Kidney epithelial cell (primary cell): Measurements from ENCODE around the gene ZNF787. TPM values are rescaled to one million over a fixed set of nuclear protein-coding genes. Genes with fewer than 3 reads are reported as not detected.

Experiments
- DNase-seq: peaks from one replicate; pipeline ENCODE4 v3.0.0-alpha.2; 2010; ENCODE audit warnings: low read depth
- H3K27me3 ChIP-seq: 2 replicates; pipeline ENCODE4 v1.6.0; 2011; ENCODE audit warnings: low read length; ENCODE audit not compliant: control insufficient read depth, insufficient read depth
- H3K36me3 ChIP-seq: 2 replicates; pipeline ENCODE4 v1.5.1; 2011; ENCODE audit warnings: low read length; ENCODE audit not compliant: control insufficient read depth, insufficient read depth
- H3K4me3 ChIP-seq: 2 replicates; pipeline ENCODE4 v1.5.1; 2011; ENCODE audit warnings: low read depth, mild to moderate bottlenecking, control low read depth, low read length
- total RNA-seq: library from RNA; depleted of rRNA; stranded (reverse); fragments of >200 nt; gene quantifications from 2 replicates; pipeline ENCODE4 v1.2.3, GENCODE V29; 2015
- TF ChIP-seq, protein P1 (sequence below): IDR thresholded peaks from 2 replicates; pipeline ENCODE4 v1.5.1; 2011; ENCODE audit warnings: mild to moderate bottlenecking, moderate library complexity, low read length, control low read depth, inconsistent platforms; ENCODE audit not compliant: insufficient read depth, poor library complexity, severe bottlenecking

ZNF787 gene
- total RNA-seq, 1 donor from 2014 or later: 26.6 TPM

DNA sequence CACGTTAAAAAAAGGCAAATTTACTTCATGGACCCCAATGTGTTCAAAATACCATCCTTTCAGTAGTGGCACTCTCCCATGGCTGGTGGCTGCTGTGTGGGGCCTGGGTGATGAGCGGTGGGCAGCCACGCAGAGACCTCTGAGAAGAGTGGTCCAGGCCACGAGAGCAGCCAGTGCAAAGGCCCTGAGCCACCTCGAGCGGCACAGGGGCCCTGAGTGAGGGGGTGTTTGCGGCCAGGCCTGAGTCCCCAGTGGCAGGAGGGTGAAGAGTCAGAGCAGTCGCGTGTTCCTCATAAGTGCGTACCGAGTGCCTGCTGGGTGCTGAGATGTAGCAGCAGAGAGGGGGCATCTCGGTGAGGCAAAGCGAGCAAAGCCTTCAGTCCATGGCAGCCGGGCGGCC lies 27.0 kb upstream of the ZNF787 start:
- no peak overlapping the region for H3K4me3 ChIP-seq
- no peaks in the 10 kb centered on the region for H3K27me3 ChIP-seq
- peaks cover 2% of the 10 kb centered on the region for H3K36me3 ChIP-seq
- DNase-seq: no peak
- TF ChIP-seq, protein P1, sequence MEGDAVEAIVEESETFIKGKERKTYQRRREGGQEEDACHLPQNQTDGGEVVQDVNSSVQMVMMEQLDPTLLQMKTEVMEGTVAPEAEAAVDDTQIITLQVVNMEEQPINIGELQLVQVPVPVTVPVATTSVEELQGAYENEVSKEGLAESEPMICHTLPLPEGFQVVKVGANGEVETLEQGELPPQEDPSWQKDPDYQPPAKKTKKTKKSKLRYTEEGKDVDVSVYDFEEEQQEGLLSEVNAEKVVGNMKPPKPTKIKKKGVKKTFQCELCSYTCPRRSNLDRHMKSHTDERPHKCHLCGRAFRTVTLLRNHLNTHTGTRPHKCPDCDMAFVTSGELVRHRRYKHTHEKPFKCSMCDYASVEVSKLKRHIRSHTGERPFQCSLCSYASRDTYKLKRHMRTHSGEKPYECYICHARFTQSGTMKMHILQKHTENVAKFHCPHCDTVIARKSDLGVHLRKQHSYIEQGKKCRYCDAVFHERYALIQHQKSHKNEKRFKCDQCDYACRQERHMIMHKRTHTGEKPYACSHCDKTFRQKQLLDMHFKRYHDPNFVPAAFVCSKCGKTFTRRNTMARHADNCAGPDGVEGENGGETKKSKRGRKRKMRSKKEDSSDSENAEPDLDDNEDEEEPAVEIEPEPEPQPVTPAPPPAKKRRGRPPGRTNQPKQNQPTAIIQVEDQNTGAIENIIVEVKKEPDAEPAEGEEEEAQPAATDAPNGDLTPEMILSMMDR: no peak

DNA sequence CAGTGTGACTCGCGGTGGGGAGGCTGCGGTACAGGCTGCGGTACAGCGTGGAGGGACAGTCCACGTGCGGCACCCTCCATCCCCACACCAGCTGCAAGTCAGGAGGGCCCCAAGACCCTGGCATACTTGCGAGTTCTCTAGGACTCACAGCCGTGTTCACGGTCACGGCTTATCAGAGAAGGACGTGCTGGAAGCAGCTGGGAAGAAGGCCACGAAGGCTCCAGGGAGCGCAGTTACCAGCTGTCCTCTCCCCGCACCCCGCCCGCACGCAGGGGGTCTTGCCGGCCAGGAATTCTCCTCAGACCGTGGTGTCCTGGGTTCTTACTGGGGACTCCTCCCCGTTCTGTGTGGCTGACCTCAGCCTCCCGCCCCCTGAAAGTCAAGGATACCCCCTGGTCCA lies 26.2 kb upstream of the ZNF787 start:
- TF ChIP-seq, protein P1: no peak
- H3K4me3 ChIP-seq: no peak overlapping the region
- H3K27me3 ChIP-seq: no peaks in the 10 kb centered on the region
- no peak for DNase-seq
- peaks cover 2% of the 10 kb centered on the region for H3K36me3 ChIP-seq

DNA sequence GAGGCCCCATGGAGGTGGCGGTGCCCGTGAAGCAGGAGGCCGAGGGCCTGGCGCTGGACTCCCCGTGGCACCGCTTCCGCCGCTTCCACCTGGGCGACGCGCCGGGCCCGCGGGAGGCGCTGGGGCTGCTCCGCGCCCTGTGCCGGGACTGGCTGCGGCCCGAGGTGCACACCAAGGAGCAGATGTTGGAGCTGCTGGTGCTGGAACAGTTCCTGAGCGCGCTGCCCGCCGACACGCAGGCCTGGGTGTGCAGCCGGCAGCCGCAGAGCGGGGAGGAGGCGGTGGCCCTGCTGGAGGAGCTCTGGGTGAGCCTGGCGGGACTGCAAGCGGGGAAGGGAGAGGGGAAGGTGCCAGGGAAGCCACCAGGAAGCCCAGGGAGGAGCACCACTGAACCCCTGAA lies 25.8 kb upstream of the ZNF787 start:
- Histone ChIP-seq H3K4me3 (no peak overlapping the region), H3K27me3 (no peaks in the 10 kb centered on the region), H3K36me3 (peaks cover 2% of the 10 kb centered on the region)
- TF ChIP-seq, protein P1: no peak
- DNase-seq: no peak

DNA sequence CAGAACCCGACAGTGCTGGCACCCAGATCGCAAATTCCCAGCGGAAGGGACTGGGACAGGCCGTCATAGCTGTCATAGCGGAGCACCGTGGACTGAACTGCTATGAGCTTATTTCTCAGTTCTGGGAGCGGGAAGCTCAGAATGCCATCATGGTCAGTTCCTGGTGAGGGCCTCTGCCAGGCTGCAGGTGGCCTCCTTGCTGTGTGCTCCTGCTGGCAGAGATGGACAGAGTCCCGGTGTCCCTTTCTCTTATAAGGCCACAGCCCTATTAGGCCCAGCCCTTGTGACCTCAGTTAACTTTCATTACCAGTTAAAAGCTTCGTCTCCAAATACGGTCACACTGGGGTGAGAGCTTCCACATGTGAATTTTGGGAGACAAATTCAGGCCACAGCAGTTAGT lies 24.6 kb upstream of the ZNF787 start:
- Histone ChIP-seq H3K27me3 (no peaks in the 10 kb centered on the region), H3K4me3 (no peak overlapping the region), H3K36me3 (peaks cover 2% of the 10 kb centered on the region)
- TF ChIP-seq, protein P1: no peak
- no peak for DNase-seq

DNA sequence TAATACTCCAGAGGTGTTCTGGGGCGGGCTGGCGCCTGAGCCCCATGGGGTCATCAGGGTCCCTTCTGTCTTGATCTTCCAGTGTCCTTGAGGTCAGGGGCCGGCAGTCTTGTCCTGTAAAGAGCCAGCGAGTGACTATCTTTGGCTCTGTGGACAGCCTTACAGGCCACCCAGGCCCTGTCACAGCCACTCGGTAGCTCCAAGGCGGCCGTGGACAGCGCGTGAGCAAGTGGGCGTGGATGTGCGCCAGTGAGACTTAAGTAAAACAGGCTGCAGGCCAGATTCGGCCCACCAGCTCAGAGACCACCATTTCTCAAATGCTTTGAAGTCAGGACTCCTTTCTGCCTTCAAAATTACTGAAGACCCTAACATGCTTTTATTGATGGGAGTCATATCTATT lies 23.7 kb upstream of the ZNF787 start:
- no peaks in the 10 kb centered on the region for H3K27me3 ChIP-seq
- no peak overlapping the region for H3K4me3 ChIP-seq
- H3K36me3 ChIP-seq: peaks cover 2% of the 10 kb centered on the region
- DNase-seq: no peak
- TF ChIP-seq, protein P1: no peak

DNA sequence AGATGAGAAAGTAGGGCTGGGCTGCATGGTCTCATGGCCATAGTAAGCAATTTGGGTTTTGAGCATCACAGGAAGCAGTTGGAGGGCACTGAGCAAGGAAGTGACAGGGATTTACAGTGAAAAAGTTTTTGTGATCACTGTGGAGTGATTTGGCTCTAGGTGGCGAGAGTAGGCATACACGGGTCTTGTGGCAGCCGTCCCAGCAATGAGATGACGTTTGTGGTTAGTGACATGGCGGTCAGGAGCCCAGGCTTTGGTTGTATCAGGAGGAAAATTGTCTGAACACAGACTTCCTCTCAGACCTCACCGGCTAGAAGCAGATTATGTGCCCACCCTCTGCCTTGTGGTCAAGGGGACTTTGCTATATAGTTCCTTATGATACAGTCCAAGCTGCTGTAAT lies 23.3 kb upstream of the ZNF787 start:
- no peak for DNase-seq
- Histone ChIP-seq H3K4me3 (no peak overlapping the region), H3K27me3 (no peaks in the 10 kb centered on the region), H3K36me3 (peaks cover 2% of the 10 kb centered on the region)
- TF ChIP-seq, protein P1: no peak
